ENCODE measurements around the gene PLXNC1. TPM values are rescaled to one million over a fixed set of nuclear protein-coding genes. Genes with fewer than 3 reads are reported as not detected.

The PLXNC1 gene
- polyA plus RNA-seq, 1 donor (not counting 4 experiments of a cell fraction or from before 2014, with no cell fraction given) = 0.17 TPM

GRCh38 chr12:94326234-94326633 lies 177.9 kb downstream of the PLXNC1 start:
- no peaks in the 10 kb centered on the region for H3K79me2 ChIP-seq (ENCODE audit: control insufficient read depth, insufficient read depth, low read length)
- no peaks in the 10 kb centered on the region for H3K9me1 ChIP-seq (ENCODE audit: control insufficient read depth, extremely low read depth, insufficient read depth, low read length)
- no peaks in the 10 kb centered on the region for H3K9me3 ChIP-seq (ENCODE audit: control insufficient read depth, low read depth, low read length)
- H3K27me3 ChIP-seq (ENCODE audit: control insufficient read depth, extremely low read depth, insufficient read depth, low read length) = no peaks in the 10 kb centered on the region
- FAIRE-seq (no peak), DNase-seq (ENCODE audit: low read depth, low spot score) (no peak)
- H3K27ac ChIP-seq (ENCODE audit: control insufficient read depth, insufficient read depth, low read length) = no peak overlapping the region
- H3K36me3 ChIP-seq (ENCODE audit: control insufficient read depth in 2 of 2, extremely low read depth in 1 of 2, insufficient read depth in 2 of 2, low read length in 2 of 2) = peaks cover 4 to 7% of the 10 kb centered on the region in 2 experiments
- H3K4me3 ChIP-seq (ENCODE audit: control insufficient read depth in 2 of 3, extremely low read depth in 1 of 3, insufficient read depth in 2 of 3, low read depth in 1 of 3, low read length in 3 of 3) = no peak overlapping the region
- no peak overlapping the region for H2AFZ ChIP-seq (ENCODE audit: control insufficient read depth, low read length)
- dilution Hi-C loops (cut with MboI; ENCODE audit: extremely low pct_ligation_motif_present, low sequenced_read_pairs) = no loop called here
- no peak overlapping the region for H3K9ac ChIP-seq (ENCODE audit: control insufficient read depth, extremely low read depth, insufficient read depth, low read length)
- no peak for TF ChIP-seq CTCF (optimal IDR thresholded peaks at IDR 0.05 in 1 of 3, IDR thresholded peaks at IDR 0.05 in 1 of 3, conservative IDR thresholded peaks at IDR 0.05 in 1 of 3; ENCODE audit: extremely low read depth in 1 of 3, insufficient read depth in 2 of 3, low read length in 3 of 3)
- no peaks in the 10 kb centered on the region for H4K20me1 ChIP-seq (ENCODE audit: control insufficient read depth, extremely low read depth, insufficient read depth, low read length)
- H3K4me2 ChIP-seq (ENCODE audit: control insufficient read depth, extremely low read depth, insufficient read depth, low read depth, low read length) = no peak overlapping the region
- no peaks in the 10 kb centered on the region for H3K4me1 ChIP-seq (ENCODE audit: control insufficient read depth, extremely low read depth, insufficient read depth, low read length)

- Histone ChIP-seq H4K20me1 (ENCODE audit: control insufficient read depth, extremely low read depth, insufficient read depth, low read length) (no peaks in the 10 kb centered on the region), H3K79me2 (ENCODE audit: control insufficient read depth, insufficient read depth, low read length) (no peaks in the 10 kb centered on the region), H3K4me1 (ENCODE audit: control insufficient read depth, extremely low read depth, insufficient read depth, low read length) (no peaks in the 10 kb centered on the region), H3K9me1 (ENCODE audit: control insufficient read depth, extremely low read depth, insufficient read depth, low read length) (no peaks in the 10 kb centered on the region), H3K9ac (ENCODE audit: control insufficient read depth, extremely low read depth, insufficient read depth, low read length) (no peak overlapping the region), H3K4me2 (ENCODE audit: control insufficient read depth, extremely low read depth, insufficient read depth, low read depth, low read length) (no peak overlapping the region), H3K27me3 (ENCODE audit: control insufficient read depth, extremely low read depth, insufficient read depth, low read length) (no peaks in the 10 kb centered on the region), H3K27ac (ENCODE audit: control insufficient read depth, insufficient read depth, low read length) (no peak overlapping the region), H3K9me3 (ENCODE audit: control insufficient read depth, low read depth, low read length) (no peaks in the 10 kb centered on the region), H3K36me3 (ENCODE audit: control insufficient read depth in 2 of 2, extremely low read depth in 1 of 2, insufficient read depth in 2 of 2, low read length in 2 of 2) (peaks cover 4% of the 10 kb centered on the region in 2 experiments), H2AFZ (ENCODE audit: control insufficient read depth, low read length) (no peak overlapping the region), H3K4me3 (ENCODE audit: control insufficient read depth in 2 of 3, extremely low read depth in 1 of 3, insufficient read depth in 2 of 3, low read depth in 1 of 3, low read length in 3 of 3) (no peak overlapping the region)
- peak; percentile 56 for FAIRE-seq
- dilution Hi-C loops (cut with MboI; ENCODE audit: extremely low pct_ligation_motif_present, low sequenced_read_pairs) = no loop called here
- DNase-seq (ENCODE audit: low read depth, low spot score) = no peak
- no peak for TF ChIP-seq CTCF (optimal IDR thresholded peaks at IDR 0.05 in 1 of 3, IDR thresholded peaks at IDR 0.05 in 1 of 3, conservative IDR thresholded peaks at IDR 0.05 in 1 of 3; ENCODE audit: extremely low read depth in 1 of 3, insufficient read depth in 2 of 3, low read length in 3 of 3)
- no peak for TF ChIP-seq EZH2 (IDR thresholded peaks at IDR 0.05; ENCODE audit: low read length)
These were observed 178.3 kb downstream of the PLXNC1 start for GRCh38 chr12:94326727-94327126.
